H1 (cell line): ENCODE measurements around the gene PATJ. TPM values are rescaled to one million over a fixed set of nuclear protein-coding genes. Genes with fewer than 3 reads are reported as not detected.

ENCODE experiments used
- CTCF ChIA-PET: fragments of 300-600 bp; sonication (Branson Sonifier 250); formaldehyde crosslinking; loops from one replicate; lab custom pipeline; 2021; ENCODE audit not compliant: partially characterized antibody; lab: Charles Lee
- POLR2A ChIA-PET: fragments of 300-600 bp; sonication (Branson Sonifier 250); formaldehyde crosslinking; loops from one replicate; lab custom pipeline; 2021; ENCODE audit warnings: inconsistent platforms; ENCODE audit not compliant: partially characterized antibody; lab: Charles Lee
- DNase-seq, 2 experiments: peaks; one replicate each; pipeline versions ENCODE4 v3.0.0 to v3.0.0-alpha.2; 2010 to 2022; ENCODE audit warnings: low spot score in 2 of 2, low read depth in 1 of 2, mixed read lengths in 1 of 2
- FAIRE-seq: peaks from 2 replicates; lab custom pipeline; 2011; peaks lifted over from hg19 to GRCh38; lab: Jason Lieb, UNC
- H2AFZ ChIP-seq: 2 replicates; pipeline ENCODE4 v1.8.1; 2012; ENCODE audit warnings: low read length, inconsistent platforms
- H2AK5ac ChIP-seq: 2 replicates; pipeline ENCODE4 v1.6.1; 2013; ENCODE audit warnings: low read depth, low read length
- H2BK120ac ChIP-seq: replicated peaks from 2 replicates; pipeline ENCODE3; 2013; ENCODE audit warnings: low read depth, low read length, inconsistent platforms
- H2BK12ac ChIP-seq: 2 replicates; pipeline ENCODE4 v1.6.1; 2013; ENCODE audit warnings: low read depth, low read length
- H2BK15ac ChIP-seq: 2 replicates; pipeline ENCODE4 v1.6.1; 2013; ENCODE audit warnings: low read length
- H2BK20ac ChIP-seq: 2 replicates; pipeline ENCODE4 v1.6.1; 2013; ENCODE audit warnings: low read length
- H2BK5ac ChIP-seq: 2 replicates; pipeline ENCODE4 v1.6.1; 2013; ENCODE audit warnings: low read depth, low read length
- H3K14ac ChIP-seq: 2 replicates; pipeline ENCODE4 v1.6.1; 2013; ENCODE audit warnings: inconsistent platforms; ENCODE audit not compliant: insufficient read length
- H3K18ac ChIP-seq: 2 replicates; pipeline ENCODE4 v1.6.1; 2013; ENCODE audit warnings: low read length; ENCODE audit errors: extremely low read depth
- H3K23ac ChIP-seq: 2 replicates; pipeline ENCODE4 v1.6.1; 2013; ENCODE audit warnings: inconsistent platforms; ENCODE audit not compliant: insufficient read length
- H3K23me2 ChIP-seq: 2 replicates; pipeline ENCODE4 v1.6.1; 2013; ENCODE audit warnings: low read depth, low read length
- H3K27ac ChIP-seq: 2 replicates; pipeline ENCODE4 v1.6.1; 2011; ENCODE audit warnings: low read depth, low read length, inconsistent platforms
- H3K27me3 ChIP-seq, 4 experiments: replicated peaks in 1 of 4; 1 replicate in 1 of 4; 2 replicates in 3 of 4; pipeline versions ENCODE4 v1.6.1 to v1.8.1; 2011 to 2013; ENCODE audit warnings: low read length in 3 of 4, mild to moderate bottlenecking in 3 of 4, inconsistent platforms in 2 of 4, mixed read lengths in 2 of 4, moderate library complexity in 1 of 4; ENCODE audit not compliant: control insufficient read depth in 3 of 4, insufficient read depth in 3 of 4; ENCODE audit errors: extremely low read depth in 1 of 4
- H3K36me3 ChIP-seq, 4 experiments: 2 replicates each; pipeline versions ENCODE4 v1.6.1 to v1.8.1; 2011 to 2013; ENCODE audit warnings: mild to moderate bottlenecking in 4 of 4, low read length in 3 of 4, moderate library complexity in 2 of 4, control low read depth in 1 of 4, inconsistent platforms in 1 of 4; ENCODE audit not compliant: insufficient read depth in 4 of 4, control insufficient read depth in 2 of 4
- H3K4ac ChIP-seq: replicated peaks from 2 replicates; pipeline ENCODE3; 2013; ENCODE audit warnings: low read length, low read depth, mixed read lengths, inconsistent platforms; ENCODE audit not compliant: insufficient read length
- H3K4me1 ChIP-seq, 4 experiments: replicated peaks in 1 of 4; 1 replicate in 1 of 4; 2 replicates in 3 of 4; pipeline versions ENCODE4 v1.6.1 to v1.8.1; 2011 to 2013; ENCODE audit warnings: low read length in 3 of 4, inconsistent platforms in 2 of 4, mixed read lengths in 1 of 4; ENCODE audit not compliant: insufficient read depth in 4 of 4, control insufficient read depth in 3 of 4
- H3K4me2 ChIP-seq, 2 experiments: 2 replicates each; pipeline versions ENCODE4 v1.6.1 to v1.8.1; 2011 to 2013; ENCODE audit warnings: low read depth in 2 of 2, low read length in 2 of 2, control low read depth in 1 of 2, inconsistent platforms in 1 of 2, mild to moderate bottlenecking in 1 of 2; ENCODE audit not compliant: insufficient read depth in 1 of 2
- H3K4me3 ChIP-seq, 4 experiments: fragments of 200-600, 300-600 bp in 1 of 4; sonication (generic), shearing (Covaris generic), sonication (Bioruptor Twin) in 1 of 4; 2 replicates each; pipeline versions ENCODE4 v1.5.1 to v1.8.1; 2011 to 2016; ENCODE audit warnings: low read length in 4 of 4, low read depth in 3 of 4, control low read depth in 2 of 4, inconsistent platforms in 2 of 4, mild to moderate bottlenecking in 2 of 4, mixed read lengths in 1 of 4, moderate library complexity in 1 of 4; ENCODE audit not compliant: insufficient read depth in 2 of 4; ENCODE audit errors: extremely low read depth in 1 of 4
- H3K56ac ChIP-seq: replicated peaks from 2 replicates; pipeline ENCODE3; 2013; ENCODE audit warnings: low read depth, mild to moderate bottlenecking, mixed read lengths, low read length, inconsistent platforms; ENCODE audit not compliant: insufficient read length
- H3K79me1 ChIP-seq: 2 replicates; pipeline ENCODE4 v1.6.1; 2013; ENCODE audit warnings: low read depth, low read length, control low read depth
- H3K79me2 ChIP-seq, 2 experiments: 2 replicates each; pipeline versions ENCODE4 v1.6.1 to v1.8.1; 2012 to 2013; ENCODE audit warnings: low read length in 2 of 2, mild to moderate bottlenecking in 2 of 2, inconsistent platforms in 1 of 2; ENCODE audit not compliant: insufficient read depth in 2 of 2, control insufficient read depth in 1 of 2
- H3K9ac ChIP-seq, 4 experiments: replicated peaks in 1 of 4; 1 replicate in 1 of 4; 2 replicates in 3 of 4; pipeline versions ENCODE4 v1.6.1 to v1.8.1; 2011 to 2013; ENCODE audit warnings: low read depth in 3 of 4, low read length in 3 of 4, control low read depth in 2 of 4, mild to moderate bottlenecking in 2 of 4, moderate library complexity in 2 of 4, inconsistent platforms in 1 of 4; ENCODE audit errors: extremely low read depth in 1 of 4
- H3K9me3 ChIP-seq, 2 experiments: 2 replicates each; pipeline versions ENCODE4 v1.6.1 to v1.8.1; 2012 to 2013; ENCODE audit warnings: mild to moderate bottlenecking in 2 of 2, moderate library complexity in 2 of 2, control low read depth in 1 of 2, inconsistent platforms in 1 of 2, low read depth in 1 of 2, low read length in 1 of 2, mixed read lengths in 1 of 2; ENCODE audit not compliant: insufficient read depth in 2 of 2
- H4K20me1 ChIP-seq, 2 experiments: replicated peaks in 1 of 2; 2 replicates each; pipeline versions ENCODE3 to v1.8.1; 2011 to 2013; ENCODE audit warnings: inconsistent platforms in 2 of 2, low read length in 2 of 2, mild to moderate bottlenecking in 1 of 2; ENCODE audit not compliant: insufficient read depth in 2 of 2, control insufficient read depth in 1 of 2
- H4K5ac ChIP-seq: 2 replicates; pipeline ENCODE4 v1.6.1; 2013; ENCODE audit warnings: low read length, low read depth, mixed read lengths, inconsistent platforms; ENCODE audit not compliant: insufficient read length
- H4K8ac ChIP-seq: 2 replicates; pipeline ENCODE4 v1.8.0; 2013; ENCODE audit warnings: mild to moderate bottlenecking, moderate library complexity, low read length, inconsistent platforms; ENCODE audit not compliant: insufficient read depth; ENCODE audit errors: extremely low read depth
- H4K91ac ChIP-seq: replicated peaks from 2 replicates; pipeline ENCODE3; 2013; ENCODE audit warnings: low read length, mixed read lengths, inconsistent platforms; ENCODE audit not compliant: insufficient read length
- BRCA1 ChIP-seq: IDR thresholded peaks from 2 replicates; pipeline ENCODE4 v1.6.1; 2012; ENCODE audit warnings: low read depth, low read length, improper control_type of control experiment
- CTBP2 ChIP-seq: IDR thresholded peaks from 2 replicates; pipeline ENCODE4 v1.7.0; 2011; ENCODE audit warnings: borderline replicate concordance, mild to moderate bottlenecking, moderate library complexity, mixed read lengths, low read length; ENCODE audit not compliant: insufficient read depth, insufficient read length
- CTCF ChIP-seq, 3 experiments: IDR thresholded peaks; 1 replicate in 2 of 3; 2 replicates in 1 of 3; pipeline versions ENCODE4 v1.5.1 to v1.6.1; 2011; ENCODE audit warnings: low read length in 3 of 3, mild to moderate bottlenecking in 3 of 3, inconsistent platforms in 2 of 3, low read depth in 1 of 3, moderate library complexity in 1 of 3; ENCODE audit not compliant: insufficient read depth in 1 of 3; ENCODE audit errors: control extremely low read depth in 1 of 3
- E2F6 ChIP-seq: IDR thresholded peaks from 2 replicates; pipeline ENCODE4 v1.6.1; 2012; ENCODE audit warnings: inconsistent platforms
- EZH2 ChIP-seq: fragments of 200-600 bp; sonication (generic); IDR thresholded peaks from 2 replicates; pipeline ENCODE4 v1.7.1; 2012; ENCODE audit warnings: low read depth, mild to moderate bottlenecking, moderate library complexity, low read length, inconsistent platforms; ENCODE audit not compliant: severe bottlenecking
- SUZ12 ChIP-seq: fragments of 200-600 bp; sonication (generic); IDR thresholded peaks from 2 replicates; pipeline ENCODE4 v1.6.1; 2012; ENCODE audit warnings: mild to moderate bottlenecking, inconsistent platforms, low read length, moderate library complexity, mixed read lengths
- WGBS, 2 experiments: shearing (Covaris generic) in 1 of 2; methylation state at CpG; one replicate each; pipeline versions ENCODE4 v1.1.6 to v1.1.7; 2013 to 2015; ENCODE audit warnings: low lambda C conversion rate in 2 of 2, mixed read lengths in 2 of 2, inconsistent platforms in 1 of 2, low coverage in 1 of 2, missing lambda C conversion rate in 1 of 2; ENCODE audit not compliant: insufficient replicate concordance in 2 of 2, insufficient coverage in 1 of 2, insufficient read length in 1 of 2; ENCODE audit errors: extremely low coverage in 1 of 2, missing lambda C conversion rate in 1 of 2; 5-methylcytosine and 5-hydroxymethylcytosine counted together
- polyA plus RNA-seq, 7 experiments: library from polyadenylated mRNA; depleted of rRNA in 3 of 7; stranded (reverse) in 5 of 7; unstranded in 2 of 7; fragments of >200 nt in 5 of 7; fragments of 200-250 nt in 2 of 7; gene quantifications; 1 replicate in 5 of 7; 2 replicates in 1 of 7; 4 replicates in 1 of 7; pipeline versions ENCODE4 v1.2.1 to v1.2.3, GENCODE V29; 2011 to 2013; ENCODE audit warnings: missing spikeins in 2 of 7, mixed read lengths in 2 of 7
- total RNA-seq: library from RNA; stranded (reverse); fragmentation: NEBNext Ultra II Directional; extraction: Animal tissue kit (Norgen Biotek cat#: 25700); gene quantifications from 2 replicates; pipeline ENCODE4 v1.2.1, GENCODE V29; 2021

The PATJ gene
- total and polyA plus RNA-seq, 2 of the 8 experiments (the other 6 are each of a cell fraction or from before 2014, with no cell fraction given): 8.2 to 55.6 TPM

- DNase-seq (no peak), FAIRE-seq (no peak)
- no peaks in the 10 kb centered on the region; a peak in 1 of 7 replicates for H3K4me1 ChIP-seq
- H3K4me3 ChIP-seq: no peak overlapping the region
- H3K9me3 ChIP-seq: no peaks in the 10 kb centered on the region
- no peak overlapping the region for H4K8ac ChIP-seq
- ChIA-PET POLR2A (interaction anchor here (0.7 to 0.8 kb wide), 2 partner anchors 25 to 37 kb away, joined by 3 to 5 read pairs; no protein-coding TSS in a partner anchor), CTCF (interaction anchor here (0.6 to 1.4 kb wide), 3 partner anchors 9 to 1342 kb away, joined by 3 to 5 read pairs (median 3); no protein-coding TSS in a partner anchor)
- H3K79me1 ChIP-seq: no peaks in the 10 kb centered on the region
- H2BK20ac ChIP-seq: no peak overlapping the region
- H3K56ac ChIP-seq: no peak overlapping the region
- H2BK12ac ChIP-seq: no peak overlapping the region
- H3K79me2 ChIP-seq: no peaks in the 10 kb centered on the region
- no peak overlapping the region for H2AFZ ChIP-seq
- no peaks in the 10 kb centered on the region for H3K23me2 ChIP-seq
- no peak overlapping the region for H4K5ac ChIP-seq
- no peak overlapping the region for H2BK15ac ChIP-seq
- no peaks in the 10 kb centered on the region; a peak in 1 of 8 replicates for H3K36me3 ChIP-seq
- H4K20me1 ChIP-seq: no peaks in the 10 kb centered on the region
- H4K91ac ChIP-seq: no peak overlapping the region
- no peak overlapping the region for H3K9ac ChIP-seq
- no peak overlapping the region for H2BK5ac ChIP-seq
- WGBS, 2 experiments: 94% methylated on average over 3 of the region's 3 CpGs; no CpG with 5 or more reads in 1 of the 2 experiments
- no peak overlapping the region for H3K18ac ChIP-seq
- no peak overlapping the region for H3K4me2 ChIP-seq
- H2BK120ac ChIP-seq: no peak overlapping the region
- no peak overlapping the region for H3K14ac ChIP-seq
- no peaks in the 10 kb centered on the region for H3K27me3 ChIP-seq
- no peak overlapping the region for H3K4ac ChIP-seq
- H3K27ac ChIP-seq: no peak overlapping the region
- H2AK5ac ChIP-seq: no peak overlapping the region
- no peak overlapping the region for H3K23ac ChIP-seq
- no peak for TF ChIP-seq BRCA1
- TF ChIP-seq E2F6: no peak
- TF ChIP-seq CTBP2: no peak
- no peak for TF ChIP-seq CTCF (IDR thresholded peaks at IDR 0.05; ENCODE audit: control extremely low read depth in 1 of 3, insufficient read depth in 1 of 3, low read depth in 1 of 3, low read length in 3 of 3)
- TF ChIP-seq EZH2: no peak
- TF ChIP-seq SUZ12: no peak
Observed at GRCh38 chr1:62050165-62050564, 307.9 kb downstream of the PATJ start.
